Femur (tissue), 1 donor: Measurements from ENCODE around the gene ADORA1.

Experiments used
- DNase-seq: peaks from one replicate; pipeline ENCODE4 v3.0.0-alpha.2; 2017

The ADORA1 gene

DNA sequence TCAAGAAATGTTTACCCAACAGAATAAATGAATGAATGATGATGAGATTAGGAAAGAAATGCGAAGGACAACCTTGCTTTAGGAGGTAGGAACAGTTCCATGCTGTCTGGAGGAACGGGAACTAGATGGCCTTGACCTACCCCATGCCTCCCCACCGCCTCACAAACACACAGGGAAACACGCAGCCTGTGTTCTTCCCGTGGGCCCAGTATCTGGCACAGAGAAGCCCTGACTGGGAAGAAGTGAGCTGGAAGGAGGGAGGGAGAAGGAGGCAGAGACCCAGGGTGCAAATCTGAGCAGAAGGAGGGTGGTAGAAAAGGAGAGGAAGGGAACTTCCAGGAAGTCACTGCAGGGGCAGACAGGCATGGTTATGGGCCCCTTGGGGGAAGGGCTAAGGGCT, 3.5 kb upstream of the ADORA1 start:
- DNase-seq: no peak

DNA sequence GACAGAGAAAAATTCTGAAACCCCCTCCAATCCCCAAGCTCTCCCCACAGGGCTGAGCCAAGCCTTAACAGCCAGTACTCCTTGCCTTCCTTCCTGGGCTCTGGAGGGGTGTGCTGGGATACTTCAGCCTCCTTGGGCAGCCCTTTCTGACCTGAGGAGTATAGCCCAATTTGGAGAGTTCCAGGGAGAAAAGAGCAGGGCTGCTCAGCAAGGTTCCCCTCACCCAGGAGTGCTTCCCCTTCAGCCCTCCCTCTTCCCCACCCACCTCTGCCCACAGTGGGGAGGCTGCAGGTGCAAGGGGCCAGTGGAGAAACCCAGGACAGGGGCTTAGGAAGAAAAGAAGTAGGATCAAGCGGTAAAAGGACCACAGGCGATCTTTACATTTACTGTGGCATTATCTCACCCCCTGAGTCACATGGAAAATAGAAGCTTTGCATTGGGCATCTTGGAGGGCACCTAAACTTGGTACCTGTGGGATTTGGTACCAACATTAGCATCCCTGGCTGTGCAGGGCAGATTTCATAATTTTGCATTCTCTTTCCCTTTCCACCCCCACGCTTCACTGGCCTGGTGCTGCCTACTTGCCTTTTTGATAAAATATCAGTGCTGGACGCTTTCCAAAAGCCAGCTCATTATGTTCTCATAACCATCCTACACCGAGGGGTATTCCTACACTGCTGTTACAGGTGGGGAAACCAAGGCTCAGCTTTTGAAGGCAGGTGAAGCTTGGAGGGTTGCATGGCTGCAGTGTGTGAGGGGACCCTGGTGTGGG, 2.8 kb upstream of the ADORA1 start:
- no peak for DNase-seq

DNA sequence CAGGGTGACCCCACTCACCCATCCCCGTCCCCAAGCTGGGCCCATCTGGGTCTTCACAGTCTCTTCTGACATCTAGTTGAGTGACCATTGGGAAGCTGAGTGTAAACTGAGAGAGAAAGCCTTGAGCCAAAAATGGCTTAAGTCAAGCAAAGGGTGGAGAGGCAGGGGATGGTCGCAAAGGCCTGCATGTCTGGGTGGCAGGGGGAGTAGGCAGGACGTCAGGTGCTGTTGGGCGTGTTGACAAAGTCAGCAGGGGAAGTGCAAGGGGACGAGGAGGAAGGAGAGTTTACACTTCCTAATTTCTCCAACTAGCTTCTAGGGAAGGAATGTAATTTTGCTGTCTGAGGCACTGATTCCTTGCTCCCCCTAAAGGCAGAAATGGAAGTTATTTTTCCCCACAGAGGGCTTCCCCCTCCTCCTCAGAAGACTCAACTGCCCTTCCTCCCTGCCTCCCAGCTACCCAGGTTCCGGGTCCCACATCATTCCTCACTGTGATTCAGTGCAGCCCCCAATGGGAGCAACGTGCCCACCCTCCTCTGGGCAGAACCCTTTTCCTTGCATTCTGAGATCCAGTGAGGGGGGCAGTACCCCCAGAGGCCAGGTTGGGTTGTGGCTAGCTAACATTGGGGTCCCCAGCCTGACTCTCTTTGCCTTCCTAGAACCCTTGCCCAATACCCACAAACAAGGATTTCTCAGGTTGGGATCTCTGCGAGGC, 1.2 kb upstream of the ADORA1 start:
- no peak for DNase-seq

DNA sequence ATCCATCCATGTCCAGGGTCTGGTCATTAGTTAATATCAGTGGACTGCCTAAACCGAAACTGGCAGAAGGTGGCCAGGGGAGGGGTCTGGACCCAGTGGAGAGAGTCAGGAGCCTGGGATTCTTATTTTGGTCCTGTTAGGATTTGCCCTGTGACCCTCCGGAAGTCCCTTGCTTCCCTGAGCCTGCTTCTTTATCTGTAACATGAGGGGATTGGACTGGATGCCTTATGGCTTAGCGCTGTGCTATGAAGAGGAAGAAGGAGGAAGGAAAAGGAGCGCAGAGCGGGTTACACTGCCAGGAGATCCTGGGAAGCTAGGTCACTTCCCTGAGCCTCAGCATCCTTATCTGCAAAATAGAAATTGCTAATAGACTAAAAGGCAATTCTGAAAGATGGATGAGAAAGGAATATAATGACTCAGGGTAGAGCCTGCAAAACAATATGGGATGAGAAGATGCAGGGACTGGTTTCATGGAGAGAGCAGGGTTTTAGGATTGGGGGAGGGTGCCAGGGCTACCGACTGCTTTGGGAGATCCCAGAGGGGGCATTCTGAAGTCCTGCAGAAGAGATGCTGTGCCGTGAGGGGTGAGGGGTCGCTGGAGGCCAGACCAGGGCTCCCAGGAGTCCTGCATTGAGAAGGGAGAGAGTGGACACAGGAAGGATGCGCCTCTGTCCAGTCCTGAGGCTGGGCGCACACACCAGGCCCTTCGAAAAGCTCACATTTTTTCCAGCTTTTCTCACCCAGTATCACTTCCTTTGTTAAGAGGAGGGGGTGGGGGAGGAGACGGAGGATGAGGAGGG, 460 bp upstream of the ADORA1 start:
- DNase-seq: no peak

DNA sequence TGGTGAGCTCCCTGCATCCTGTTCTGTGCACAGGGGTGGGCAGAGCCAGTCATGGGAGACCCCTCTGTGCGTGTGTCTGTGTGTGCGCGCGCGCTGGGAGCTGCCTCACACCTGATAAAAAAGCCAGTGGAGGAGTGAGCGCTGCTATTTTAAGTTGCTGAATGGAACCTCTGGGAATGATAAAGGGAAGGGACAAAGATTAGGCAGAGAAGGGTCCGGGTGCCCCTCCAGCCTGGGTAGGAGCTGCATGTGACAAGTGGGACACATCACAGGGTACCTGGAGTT, 847 bp downstream of the ADORA1 start:
- DNase-seq: no peak

DNA sequence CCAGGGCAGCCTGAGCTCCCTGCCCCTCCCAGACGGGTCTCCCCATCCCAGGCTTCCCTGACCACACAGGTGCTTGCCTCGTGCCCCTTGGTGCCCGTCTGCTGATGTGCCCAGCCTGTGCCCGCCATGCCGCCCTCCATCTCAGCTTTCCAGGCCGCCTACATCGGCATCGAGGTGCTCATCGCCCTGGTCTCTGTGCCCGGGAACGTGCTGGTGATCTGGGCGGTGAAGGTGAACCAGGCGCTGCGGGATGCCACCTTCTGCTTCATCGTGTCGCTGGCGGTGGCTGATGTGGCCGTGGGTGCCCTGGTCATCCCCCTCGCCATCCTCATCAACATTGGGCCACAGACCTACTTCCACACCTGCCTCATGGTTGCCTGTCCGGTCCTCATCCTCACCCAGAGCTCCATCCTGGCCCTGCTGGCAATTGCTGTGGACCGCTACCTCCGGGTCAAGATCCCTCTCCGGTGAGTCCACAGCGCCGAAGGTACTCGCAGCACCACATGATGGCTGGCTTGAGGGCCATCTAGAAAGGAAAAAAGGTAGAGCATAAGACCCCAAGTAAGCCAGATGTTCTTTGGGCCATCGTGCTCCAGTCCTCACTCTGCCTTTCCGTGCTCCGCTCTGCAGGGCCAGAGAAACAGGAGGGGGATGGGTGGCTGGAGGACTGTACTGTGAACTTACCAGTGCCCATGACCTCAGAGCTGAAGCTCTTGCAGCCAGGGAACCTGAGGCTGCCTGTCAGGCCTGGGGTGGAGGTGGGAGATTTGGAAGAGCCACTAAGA, 1.4 kb downstream of the ADORA1 start:
- no peak for DNase-seq

DNA sequence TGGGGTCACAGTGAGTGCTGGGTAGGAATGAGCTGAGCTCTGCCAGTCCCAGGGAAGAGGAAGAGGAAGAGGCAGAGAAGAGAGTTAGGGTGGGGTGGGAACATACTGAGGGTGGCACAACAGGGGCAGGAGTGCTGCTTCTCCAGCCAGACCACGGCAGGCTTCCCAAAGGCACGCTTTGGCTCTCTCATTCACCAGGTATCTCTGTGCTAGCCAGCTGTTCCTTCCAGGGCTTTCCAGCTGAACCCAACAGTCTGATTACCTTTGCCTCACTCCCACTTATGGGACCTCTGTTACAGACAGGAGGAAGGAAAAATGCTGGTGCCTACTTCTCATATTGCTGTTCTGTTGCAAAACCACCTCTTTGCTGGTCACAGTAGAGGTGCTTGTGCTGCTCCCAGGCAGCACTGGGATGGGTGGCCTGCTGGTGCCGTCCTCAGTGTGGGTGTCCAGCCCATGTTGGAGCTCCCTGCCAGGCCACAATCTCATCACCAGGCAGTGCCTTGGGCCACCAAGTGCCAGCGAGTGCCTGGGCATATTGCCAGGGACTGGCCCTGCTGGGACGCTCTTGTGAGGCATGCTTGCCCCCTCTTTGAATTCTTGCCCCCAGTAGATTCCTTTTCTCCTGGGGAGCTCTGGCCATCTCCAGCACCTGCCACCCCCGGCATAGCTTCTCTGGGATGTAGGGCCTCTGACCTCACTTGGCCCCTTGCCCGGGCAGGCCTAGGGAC, 2.1 kb downstream of the ADORA1 start:
- no peak for DNase-seq

DNA sequence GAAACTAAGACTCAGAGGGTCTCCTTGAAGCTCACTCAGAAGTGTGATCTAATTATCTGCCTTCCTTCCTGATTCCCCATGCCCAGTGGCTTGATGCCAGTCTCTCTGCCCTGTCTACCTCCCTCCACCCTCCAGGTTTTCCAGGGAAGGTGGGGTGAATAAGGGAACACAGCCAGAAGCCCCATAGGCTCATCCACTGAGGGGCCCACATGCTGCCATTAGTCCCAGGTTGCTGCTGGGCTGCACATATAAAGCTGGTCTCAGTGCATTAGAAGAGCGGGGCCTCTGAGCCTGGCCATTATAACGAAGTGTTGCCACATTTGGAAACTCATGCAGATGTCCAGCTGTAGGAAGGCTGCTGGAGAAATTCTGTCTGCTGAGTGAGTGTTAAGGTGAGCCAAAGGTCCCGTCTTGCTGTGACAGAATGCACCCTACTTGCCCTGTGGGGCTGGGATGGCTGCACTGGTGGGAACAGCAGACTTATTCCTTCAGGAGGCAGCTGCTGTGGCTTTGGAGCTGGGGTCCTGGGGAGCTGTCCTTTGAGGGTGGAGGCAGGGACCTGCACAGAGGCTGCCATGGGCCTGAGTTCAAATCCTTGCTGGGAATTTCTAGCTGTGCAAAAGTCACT, 2.9 kb downstream of the ADORA1 start:
- no peak for DNase-seq

DNA sequence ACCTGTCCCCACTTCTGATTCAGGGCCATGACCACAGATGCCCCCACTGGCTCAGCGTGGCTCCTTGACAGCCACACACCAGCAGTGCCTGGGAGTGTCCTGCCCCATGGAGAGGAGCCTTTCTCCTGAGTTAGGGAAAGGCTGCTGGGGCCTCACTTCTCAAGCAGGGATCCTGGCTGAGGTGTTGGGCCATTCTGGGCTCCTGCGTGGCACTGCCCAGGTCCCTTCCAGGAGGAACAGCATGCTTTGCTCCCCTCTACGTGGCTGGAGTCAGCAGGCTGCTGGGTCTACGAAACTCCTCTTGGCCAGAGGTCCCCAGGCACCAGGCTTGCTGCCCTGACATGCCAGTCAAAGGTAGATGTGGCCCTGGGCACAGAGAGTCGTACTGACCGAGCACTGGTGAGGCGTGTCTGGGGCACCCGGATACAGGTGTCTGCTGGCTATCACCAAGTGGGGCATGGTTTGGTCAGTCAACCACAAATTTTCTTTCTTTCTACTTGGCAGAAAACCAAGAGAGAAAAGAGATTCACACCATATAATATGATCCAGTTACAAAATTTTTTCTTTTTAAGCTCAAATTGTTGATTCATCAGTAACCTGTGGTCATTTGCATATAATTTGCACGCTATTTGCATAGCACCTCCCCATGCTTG, 4.1 kb downstream of the ADORA1 start:
- no peak for DNase-seq

DNA sequence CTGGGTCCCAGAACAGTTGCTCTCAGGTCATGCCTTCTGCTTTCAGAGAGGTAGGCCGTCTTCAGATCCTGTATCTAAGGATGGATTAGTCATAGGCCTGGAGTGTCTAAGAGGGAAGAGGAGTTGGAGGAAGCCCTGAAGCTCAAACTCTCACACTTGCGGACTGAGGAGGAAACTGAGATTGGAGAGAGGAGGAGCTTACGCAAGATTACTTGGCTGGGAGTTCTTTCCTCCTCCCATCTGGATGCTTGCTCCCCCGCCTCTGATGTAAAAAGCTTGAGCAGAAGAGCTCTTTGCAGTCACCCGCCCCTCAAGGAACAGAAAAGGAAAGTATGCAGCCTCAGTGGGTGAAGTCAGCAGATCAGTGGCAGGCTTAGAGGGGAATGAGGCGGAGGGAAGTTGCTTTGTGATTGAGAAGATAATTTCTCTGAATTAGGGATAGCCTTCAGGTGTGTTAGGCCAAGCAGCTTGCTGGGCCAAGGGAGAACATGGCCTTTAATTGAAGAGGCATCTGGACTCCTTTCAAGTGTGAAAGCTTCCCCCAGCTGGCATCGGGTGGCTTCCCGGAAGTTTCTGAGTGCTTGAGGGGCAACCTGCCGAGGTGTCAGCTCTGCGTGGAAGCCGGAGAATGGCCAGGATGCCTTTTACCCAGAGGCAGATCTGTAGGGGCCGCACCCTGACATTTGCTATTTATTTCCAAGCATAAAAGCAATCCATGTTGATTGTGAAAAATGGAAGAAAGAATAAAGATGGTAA, 6.6 kb downstream of the ADORA1 start:
- DNase-seq: no peak

DNA sequence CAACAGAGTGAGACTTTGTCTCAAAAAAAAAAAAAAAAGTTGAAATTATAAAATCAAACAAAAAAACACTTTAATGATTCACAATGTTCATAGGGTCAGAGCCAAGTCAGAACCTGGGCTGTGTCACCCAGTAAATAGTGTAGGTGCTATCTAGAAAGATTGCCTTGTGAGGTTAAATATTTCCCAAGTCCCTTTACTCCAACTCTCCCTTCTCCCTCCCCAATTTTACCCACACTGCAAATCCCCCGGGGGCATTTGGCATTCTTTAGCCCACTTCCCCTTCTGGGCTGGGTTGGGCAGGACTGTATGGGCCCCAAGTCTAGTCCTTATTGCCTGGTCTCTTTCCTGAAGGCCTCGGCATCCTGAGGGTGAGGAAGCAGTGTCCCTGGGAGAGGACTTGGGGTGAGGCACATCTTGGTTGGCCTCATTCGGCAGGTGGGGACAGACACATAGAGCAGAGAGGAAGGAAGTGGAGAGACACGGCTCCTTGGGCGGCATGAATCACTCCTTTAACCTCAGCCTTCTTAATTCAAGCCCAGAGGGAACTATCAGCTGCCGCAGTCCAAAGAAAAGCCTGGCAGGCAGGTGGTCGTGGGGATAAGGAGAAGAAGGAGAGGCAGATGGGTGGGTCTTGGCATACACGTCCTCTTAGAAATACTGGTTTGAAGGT, 8.2 kb downstream of the ADORA1 start:
- DNase-seq: no peak

DNA sequence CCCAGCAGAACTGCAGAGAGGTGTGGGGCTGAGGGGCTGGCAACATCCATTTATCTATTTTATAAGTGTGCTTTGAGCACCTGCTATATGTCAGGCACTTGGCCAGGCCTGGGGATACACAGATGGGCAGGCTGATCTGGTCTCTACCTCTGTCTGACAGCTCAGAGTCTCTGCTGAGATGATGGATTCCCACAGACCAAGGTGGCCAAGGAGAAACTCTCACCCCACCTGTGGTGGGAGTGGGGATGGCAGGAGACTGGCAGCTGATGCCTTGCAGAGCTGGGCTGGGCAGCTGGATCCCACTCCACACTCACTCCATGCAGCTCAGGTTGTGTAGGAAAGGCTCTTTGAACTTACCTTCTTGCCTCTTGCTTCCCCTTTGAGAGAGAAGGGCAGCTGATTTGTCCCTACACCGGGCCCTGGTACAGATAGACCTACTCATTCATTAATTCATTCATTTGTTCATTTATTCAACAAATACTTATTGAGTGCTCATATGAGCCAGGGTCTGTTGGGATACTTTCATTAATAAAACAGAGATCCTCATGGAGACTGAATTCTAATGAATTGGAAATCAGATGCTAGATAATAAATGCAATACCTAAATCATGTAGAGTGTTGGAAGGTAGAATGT, 9.0 kb downstream of the ADORA1 start:
- no peak for DNase-seq

DNA sequence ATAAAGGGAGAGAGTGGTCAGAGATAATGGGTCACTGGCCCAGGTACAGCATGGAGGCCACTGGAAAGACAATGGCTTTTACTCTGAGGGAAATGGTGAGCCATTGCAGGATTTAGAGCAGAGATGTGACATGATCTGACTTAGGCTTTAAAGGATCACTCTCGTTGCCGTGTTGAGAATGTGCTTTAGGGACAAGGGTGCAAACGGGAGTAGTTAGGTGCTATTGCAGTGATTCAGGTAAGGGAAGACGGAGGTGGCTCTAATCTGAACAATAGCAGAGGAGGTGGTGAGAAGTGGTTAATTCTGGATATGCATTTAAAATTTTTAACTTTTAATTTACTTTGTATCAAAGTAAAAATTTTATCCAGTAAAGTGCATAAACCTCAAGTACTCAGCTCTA, 9.8 kb downstream of the ADORA1 start:
- no peak for DNase-seq

DNA sequence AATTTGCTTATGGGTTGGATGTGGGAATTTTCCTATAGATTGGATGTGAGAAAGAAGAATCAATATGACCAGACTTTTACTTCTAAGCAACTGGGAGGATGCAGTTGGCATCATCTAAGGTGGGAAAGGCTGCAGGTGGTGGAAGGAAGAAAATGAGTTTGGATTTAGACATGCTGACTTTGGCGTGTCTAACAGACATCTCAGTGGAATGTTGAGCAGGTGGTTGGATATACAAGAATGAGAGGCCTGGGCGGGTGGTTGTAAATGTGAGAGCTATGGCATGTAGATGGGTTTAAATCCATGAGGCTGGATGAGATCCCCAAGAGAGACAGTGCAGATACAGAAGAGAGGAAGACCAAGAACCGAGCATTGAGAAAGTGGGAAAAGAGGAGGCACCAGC, 10.5 kb downstream of the ADORA1 start:
- no peak for DNase-seq

DNA sequence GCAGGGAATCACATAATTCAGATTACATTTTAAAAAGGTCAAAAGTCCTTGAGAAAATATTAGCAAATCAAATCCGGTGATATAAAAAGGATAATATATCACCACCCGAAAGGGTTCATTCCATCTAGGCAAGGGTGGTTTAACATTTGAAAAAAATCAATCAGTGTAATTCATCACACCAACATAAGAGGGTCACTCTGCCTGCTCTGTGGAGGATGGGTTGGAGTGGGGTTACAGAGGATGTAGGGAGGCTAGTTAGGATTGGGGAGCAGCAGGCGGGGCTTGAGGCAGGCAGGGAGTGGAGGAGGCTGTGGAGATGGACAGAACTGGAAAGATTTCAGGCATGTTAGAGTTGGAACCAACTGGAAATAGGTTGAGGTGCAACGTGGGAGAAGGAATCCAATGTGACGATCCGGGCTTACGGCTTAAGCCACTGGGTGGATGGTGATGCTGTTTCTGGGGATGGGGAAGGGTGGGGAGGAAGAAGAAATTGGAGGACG, 12.5 kb downstream of the ADORA1 start:
- DNase-seq: no peak

DNA sequence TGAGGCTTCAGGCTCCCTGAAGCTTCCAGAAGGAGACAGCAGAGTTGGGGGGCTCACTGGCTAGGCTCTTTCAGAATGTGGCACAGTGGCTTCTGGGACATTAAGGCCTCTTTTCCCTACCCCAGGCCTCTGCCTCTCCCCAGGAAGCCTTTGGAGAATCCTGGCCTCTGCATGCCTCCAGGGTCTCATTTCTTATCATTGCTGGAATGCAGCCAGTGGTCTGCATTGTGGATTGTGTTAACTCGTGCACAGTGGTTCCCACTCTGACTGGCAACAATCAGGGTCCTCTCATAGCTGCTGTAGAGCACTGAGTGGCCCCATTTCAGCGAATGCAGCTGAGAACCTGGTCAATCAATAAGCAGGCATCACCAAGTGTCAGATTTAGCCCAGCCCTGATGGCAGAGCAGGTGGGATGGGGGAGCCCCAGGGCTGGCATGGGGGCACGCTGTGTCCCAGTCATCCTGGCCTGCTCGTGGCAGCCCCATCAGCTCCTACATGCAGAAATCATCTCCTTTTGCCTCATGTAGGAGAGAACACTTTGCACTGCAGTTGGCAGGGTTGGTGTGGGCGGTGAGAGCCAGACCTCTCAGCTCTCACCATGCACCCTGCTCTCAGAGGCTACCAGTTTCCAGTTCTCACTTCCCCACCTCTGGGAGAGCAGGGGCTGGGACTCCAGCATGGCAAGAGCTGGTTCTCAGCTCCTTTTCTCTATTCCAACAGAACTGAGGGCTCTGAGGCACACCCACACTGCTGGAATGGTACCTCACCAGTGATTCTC, 13.4 kb downstream of the ADORA1 start:
- no peak for DNase-seq

DNA sequence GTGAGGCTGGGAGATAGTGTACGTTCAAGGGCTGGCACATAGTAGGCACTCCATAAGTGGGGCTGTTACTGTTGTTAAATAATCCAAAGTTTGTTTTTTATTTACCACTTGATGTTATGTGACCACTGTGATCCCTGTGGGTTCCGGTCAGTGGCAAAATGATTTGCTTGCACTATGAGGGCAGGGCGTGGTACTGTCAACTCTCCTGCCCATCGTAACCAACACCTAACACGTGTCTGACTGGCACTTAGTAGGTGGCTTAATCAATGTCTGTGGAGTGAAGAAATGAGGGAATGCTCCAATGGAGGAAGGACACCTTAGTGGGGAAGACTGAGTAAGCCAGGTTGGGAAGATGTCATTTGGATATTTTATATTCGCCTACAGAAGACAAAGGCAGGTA, 14.6 kb downstream of the ADORA1 start:
- no peak for DNase-seq

DNA sequence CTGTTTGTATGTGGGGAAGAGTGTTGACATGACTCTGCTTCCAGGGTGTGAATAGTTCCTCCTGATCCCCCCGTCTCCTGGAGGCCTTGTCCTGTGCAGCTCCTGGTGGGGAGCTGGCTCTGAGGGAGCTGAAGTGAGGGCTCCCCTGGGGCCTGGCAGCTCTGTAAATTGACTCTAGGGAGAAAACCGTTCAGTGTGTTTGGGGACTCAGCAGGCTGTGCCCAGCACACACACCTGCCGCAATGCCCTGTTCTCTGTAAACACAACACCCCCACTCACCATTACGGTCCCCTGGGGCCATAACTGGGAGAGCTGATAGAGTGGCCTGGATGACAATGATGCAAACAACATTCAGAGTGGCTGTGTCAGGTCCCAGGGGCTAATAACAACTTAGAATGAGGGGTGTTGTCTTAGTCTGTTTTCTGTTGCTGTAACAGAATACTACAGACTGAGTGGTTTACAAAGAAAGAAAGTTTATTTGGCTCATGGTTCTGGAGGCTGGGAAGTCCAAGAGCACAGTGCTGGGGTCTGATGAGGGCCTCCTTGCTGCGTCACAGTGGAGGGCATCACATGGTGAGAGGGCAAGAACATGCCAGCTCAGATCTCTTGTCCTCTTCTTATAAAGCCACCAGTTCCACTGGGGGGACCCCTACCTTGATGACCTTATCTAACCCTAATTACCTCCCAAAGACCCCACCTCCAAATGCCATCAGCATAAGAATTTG, 15.3 kb downstream of the ADORA1 start:
- no peak for DNase-seq
